Body of pancreas (tissue), 4 donors: ENCODE results near the gene TAGLN2. TPM values are rescaled to one million over a fixed set of nuclear protein-coding genes. Genes with fewer than 3 reads are reported as not detected.

Source experiments
- ATAC-seq: fragments of 150-250 bp; one replicate; pipeline ENCODE4 v1.9.1; 2016
- DNase-seq, 4 donors: peaks; one replicate each; pipeline ENCODE4 v3.0.0-alpha.2; 2019
- H3K27ac ChIP-seq, 4 donors: fragments of 200-600 bp; sonication (generic); 1 replicate in 3 of 4; 2 replicates in 1 of 4; pipeline versions ENCODE4 v1.5.1 to v1.6.1; 2016 to 2019; ENCODE audit warnings: mild to moderate bottlenecking in 1 of 4, mixed read lengths in 1 of 4, moderate library complexity in 1 of 4
- H3K27me3 ChIP-seq, 2 donors: fragments of 200-600 bp; sonication (generic); one replicate each; pipeline ENCODE4 v1.6.0; 2016; ENCODE audit warnings: mild to moderate bottlenecking in 1 of 2
- H3K36me3 ChIP-seq, 2 donors: fragments of 200-600 bp; sonication (generic); replicated peaks in 1 of 2; 2 replicates each; pipeline ENCODE4 v1.5.1; 2016; ENCODE audit warnings: low read depth in 2 of 2; ENCODE audit not compliant: insufficient read depth in 1 of 2
- H3K4me1 ChIP-seq: fragments of 200-600 bp; sonication (generic); one replicate; pipeline ENCODE4 v1.6.0; 2016
- H3K4me3 ChIP-seq, 2 donors: fragments of 200-600 bp; sonication (generic); 1 replicate in 1 of 2; 2 replicates in 1 of 2; pipeline ENCODE4 v1.5.1; 2016 to 2019
- H3K9me3 ChIP-seq, 3 donors: fragments of 200-600 bp; sonication (generic); 1 replicate in 2 of 3; 2 replicates in 1 of 3; pipeline ENCODE4 v1.5.1; 2016
- CTCF ChIP-seq, 7 experiments: fragments of 450-650 bp in 4 of 7; fragments of 200-600 bp in 3 of 7; sonication (generic) in 3 of 7; IDR thresholded peaks; one replicate each; pipeline ENCODE4 v1.5.1; 2016 to 2019; ENCODE audit warnings: antibody characterized with exemption in 7 of 7
- POLR2A ChIP-seq, 3 donors: fragments of 450-650 bp; IDR thresholded peaks; one replicate each; pipeline ENCODE4 v1.6.1; 2016; ENCODE audit warnings: antibody characterized with exemption in 3 of 3, mild to moderate bottlenecking in 2 of 3
- WGBS, 2 donors: methylation state at CpG; one replicate each; pipeline ENCODE4 v1.1.5; 2017; 5-methylcytosine and 5-hydroxymethylcytosine counted together
- intact Hi-C: fragments of 100-400 bp; cut with DNase I; formaldehyde crosslinking; loops from one replicate; pipeline ENCODE4 v1.15.1; 2023
- total RNA-seq, 2 donors: library from RNA; depleted of rRNA; stranded (reverse); fragments of >200 nt; gene quantifications; one replicate each; pipeline ENCODE4 v1.1.0, GENCODE V29; 2016

The TAGLN2 gene
- total RNA-seq, 2 donors from 2014 or later = 63.0 to 118 TPM

- intact Hi-C loops = no loop called here
- Histone ChIP-seq H3K27ac (no peak overlapping the region), H3K36me3 (no peaks in the 10 kb centered on the region), H3K27me3 (no peaks in the 10 kb centered on the region), H3K4me3 (no peak overlapping the region), H3K4me1 (peaks cover 2% of the 10 kb centered on the region), H3K9me3 (no peaks in the 10 kb centered on the region)
- no peak for TF ChIP-seq CTCF (IDR thresholded peaks at IDR 0.05)
- no peak for TF ChIP-seq POLR2A (IDR thresholded peaks at IDR 0.05)
- ATAC-seq (no peak), DNase-seq (no peak)
- WGBS, 2 donors = 88 to 92% methylated on average over 4 of the region's 4 CpGs
Observed at GRCh38 chr1:159873530-159874143, 51.7 kb downstream of the TAGLN2 start.

- no peak for DNase-seq
- H3K27me3 ChIP-seq = no peaks in the 10 kb centered on the region
- no peaks in the 10 kb centered on the region for H3K36me3 ChIP-seq
- no peak for ATAC-seq
- no peak overlapping the region for H3K27ac ChIP-seq
- intact Hi-C loops = no loop called here
- no peak overlapping the region for H3K4me3 ChIP-seq
- TF ChIP-seq CTCF (IDR thresholded peaks at IDR 0.05) (no peak), POLR2A (IDR thresholded peaks at IDR 0.05) (no peak)
- no peaks in the 10 kb centered on the region for H3K9me3 ChIP-seq
- 75 to 83% methylated on average over 15 of the region's 15 CpGs for WGBS, 2 donors
- peaks cover 10% of the 10 kb centered on the region for H3K4me1 ChIP-seq
Observed at GRCh38 chr1:159872891-159873290, 52.4 kb downstream of the TAGLN2 start.

GRCh38 chr1:159870704-159871103 lies 54.6 kb downstream of the TAGLN2 start:
- Histone ChIP-seq H3K27ac (no peak overlapping the region), H3K36me3 (no peaks in the 10 kb centered on the region), H3K4me1 (peaks cover 20% of the 10 kb centered on the region), H3K27me3 (no peaks in the 10 kb centered on the region), H3K9me3 (no peaks in the 10 kb centered on the region), H3K4me3 (no peak overlapping the region)
- ATAC-seq (no peak), DNase-seq (no peak)
- WGBS, 2 donors = 78% methylated on average over 3 to 5 of the region's 5 CpGs
- intact Hi-C loops = no loop called here
- TF ChIP-seq CTCF (IDR thresholded peaks at IDR 0.05) (no peak), POLR2A (IDR thresholded peaks at IDR 0.05) (no peak)

GRCh38 chr1:159869607-159870006 lies 55.7 kb downstream of the TAGLN2 start:
- DNase-seq (no peak), ATAC-seq (no peak)
- H3K36me3 ChIP-seq = no peaks in the 10 kb centered on the region
- TF ChIP-seq CTCF (IDR thresholded peaks at IDR 0.05) (no peak), POLR2A (IDR thresholded peaks at IDR 0.05) (no peak)
- intact Hi-C loops = no loop called here
- peaks cover 20% of the 10 kb centered on the region for H3K4me1 ChIP-seq
- no peaks in the 10 kb centered on the region for H3K9me3 ChIP-seq
- 40 to 43% methylated on average over 1 of the region's 1 CpG for WGBS, 2 donors
- H3K27ac ChIP-seq = no peak overlapping the region
- no peaks in the 10 kb centered on the region for H3K27me3 ChIP-seq
- no peak overlapping the region for H3K4me3 ChIP-seq

- intact Hi-C loops = no loop called here
- 57 to 67% methylated on average over 3 to 4 of the region's 4 CpGs for WGBS, 2 donors
- Histone ChIP-seq H3K36me3 (no peaks in the 10 kb centered on the region), H3K27me3 (no peaks in the 10 kb centered on the region), H3K27ac (no peak overlapping the region), H3K4me1 (peaks cover 20% of the 10 kb centered on the region), H3K4me3 (no peak overlapping the region), H3K9me3 (no peaks in the 10 kb centered on the region)
- ATAC-seq (no peak), DNase-seq (peak in 1 of 4 donors; percentile 29)
- TF ChIP-seq CTCF (IDR thresholded peaks at IDR 0.05) = no peak
- TF ChIP-seq POLR2A (IDR thresholded peaks at IDR 0.05) = no peak
Observed at GRCh38 chr1:159869173-159869572, 56.1 kb downstream of the TAGLN2 start.
